K562 (cell line): ENCODE measurements around the gene NEDD4. TPM values are rescaled to one million over a fixed set of nuclear protein-coding genes. Genes with fewer than 3 reads are reported as not detected.

Experiments
- BHLHE40 ChIP-seq: IDR thresholded peaks from 2 replicates; pipeline ENCODE4 v1.6.1; 2011; ENCODE audit warnings: low read length, improper control_type of control experiment
- BRF1 ChIP-seq: IDR thresholded peaks from 3 replicates; pipeline ENCODE4 v1.6.1; 2011; ENCODE audit warnings: borderline replicate concordance, mild to moderate bottlenecking; ENCODE audit not compliant: insufficient read length; ENCODE audit errors: extremely low read depth
- CBFA2T2 ChIP-seq: fragments of 450-650 bp; conservative IDR thresholded peaks from 2 replicates; pipeline ENCODE4 v1.6.1; 2017; ENCODE audit warnings: mild to moderate bottlenecking
- ELF2 ChIP-seq: fragments of 250-450 bp; sonication (Bioruptor Pico); IDR thresholded peaks from 2 replicates; pipeline ENCODE4 v1.5.0; 2021; ENCODE audit warnings: mild to moderate bottlenecking
- NKRF ChIP-seq: fragments of 450-650 bp; IDR thresholded peaks from 2 replicates; pipeline ENCODE4 v1.6.1; 2016; ENCODE audit warnings: borderline replicate concordance
- NONO ChIP-seq, 2 experiments: fragments of 200-400 bp in 1 of 2; fragments of 450-650 bp in 1 of 2; formaldehyde crosslinking in 1 of 2; IDR thresholded peaks; 2 replicates each; pipeline ENCODE4 v1.6.1; 2017; ENCODE audit warnings: low read depth in 2 of 2, mild to moderate bottlenecking in 2 of 2, moderate library complexity in 2 of 2, low read length in 1 of 2
- NR3C1 ChIP-seq: sonication (generic); formaldehyde crosslinking; IDR thresholded peaks from 2 replicates; pipeline ENCODE4 v1.8.1; 2022; ENCODE audit warnings: missing genetic modification reagents
- RAD21 ChIP-seq, 2 experiments: fragments of 250-450 bp in 1 of 2; fragments of 450-650 bp in 1 of 2; sonication (Bioruptor Pico) in 1 of 2; formaldehyde crosslinking in 1 of 2; IDR thresholded peaks in 1 of 2; conservative IDR thresholded peaks in 1 of 2; 2 replicates each; pipeline versions ENCODE4 v1.4.0 to v1.8.0; 2020 to 2022; ENCODE audit warnings: mild to moderate bottlenecking in 2 of 2, moderate library complexity in 1 of 2
- SMAD3 ChIP-seq: fragments of 450-650 bp; formaldehyde crosslinking; conservative IDR thresholded peaks from 2 replicates; pipeline ENCODE4 v1.4.0; 2020; ENCODE audit warnings: mild to moderate bottlenecking
- SRSF3 ChIP-seq: fragments of 200-400 bp; formaldehyde crosslinking; IDR thresholded peaks from 2 replicates; pipeline ENCODE4 v1.6.1; 2016; ENCODE audit warnings: mild to moderate bottlenecking, low read length, moderate library complexity; ENCODE audit not compliant: insufficient read depth
- ZNF507 ChIP-seq: conservative IDR thresholded peaks from 2 replicates; pipeline ENCODE4 v1.6.1; 2017; ENCODE audit warnings: missing genetic modification characterization, missing compliant biosample characterization
- polyA plus RNA-seq, 8 experiments: library from polyadenylated mRNA; depleted of rRNA in 4 of 8; stranded (reverse) in 5 of 8; unstranded in 3 of 8; fragments of >200 nt; fragmentation: Nextera tagmentation in 2 of 8; fragmentation: Illumina TruSeq in 1 of 8; extraction: Ambion mirVana in 2 of 8; extraction: Trizol in 1 of 8; gene quantifications; 2 replicates each; pipeline versions ENCODE4 v1.2.1 to v1.2.3, GENCODE V29; 2011 to 2014; ENCODE audit warnings: inconsistent platforms in 1 of 8, missing spikeins in 1 of 8
- total RNA-seq, 7 experiments: library from RNA; depleted of rRNA in 6 of 7; stranded (reverse); fragments of >200 nt in 6 of 7; fragmentation: Illumina TruSeq in 2 of 7; extraction: Trizol in 2 of 7; gene quantifications; 2 replicates each; pipeline versions ENCODE4 v1.2.1 to v1.2.3, GENCODE V29; 2011 to 2021; ENCODE audit warnings: low replicate concordance in 1 of 7
- TF ChIP-seq, protein P1 (sequence below): fragments of 250-450 bp; sonication (Bioruptor Pico); IDR thresholded peaks from 2 replicates; pipeline ENCODE4 v1.5.0; 2021; ENCODE audit warnings: mild to moderate bottlenecking, borderline replicate concordance

The NEDD4 gene
- total and polyA plus RNA-seq, 9 of the 15 experiments (the other 6 are each of a cell fraction or from before 2014, with no cell fraction given), result 7.2 to 23.7 (median 17.3) TPM

- TF ChIP-seq RAD21 (CRISPR knock-in tag; conservative IDR thresholded peaks at IDR 0.05 in 1 of 2, IDR thresholded peaks at IDR 0.05 in 1 of 2) (no peak), BRF1 (no peak), BHLHE40 (no peak), SRSF3 (no peak), ELF2 (CRISPR knock-in tag) (no peak), SMAD3 (CRISPR knock-in tag) (no peak), NONO (IDR thresholded peaks at IDR 0.05; ENCODE audit: low read depth in 2 of 2, low read length in 1 of 2) (no peak), CBFA2T2 (no peak), NKRF (no peak), ZNF507 (tag) (no peak), NR3C1 (no peak)
- TF ChIP-seq, protein P1, sequence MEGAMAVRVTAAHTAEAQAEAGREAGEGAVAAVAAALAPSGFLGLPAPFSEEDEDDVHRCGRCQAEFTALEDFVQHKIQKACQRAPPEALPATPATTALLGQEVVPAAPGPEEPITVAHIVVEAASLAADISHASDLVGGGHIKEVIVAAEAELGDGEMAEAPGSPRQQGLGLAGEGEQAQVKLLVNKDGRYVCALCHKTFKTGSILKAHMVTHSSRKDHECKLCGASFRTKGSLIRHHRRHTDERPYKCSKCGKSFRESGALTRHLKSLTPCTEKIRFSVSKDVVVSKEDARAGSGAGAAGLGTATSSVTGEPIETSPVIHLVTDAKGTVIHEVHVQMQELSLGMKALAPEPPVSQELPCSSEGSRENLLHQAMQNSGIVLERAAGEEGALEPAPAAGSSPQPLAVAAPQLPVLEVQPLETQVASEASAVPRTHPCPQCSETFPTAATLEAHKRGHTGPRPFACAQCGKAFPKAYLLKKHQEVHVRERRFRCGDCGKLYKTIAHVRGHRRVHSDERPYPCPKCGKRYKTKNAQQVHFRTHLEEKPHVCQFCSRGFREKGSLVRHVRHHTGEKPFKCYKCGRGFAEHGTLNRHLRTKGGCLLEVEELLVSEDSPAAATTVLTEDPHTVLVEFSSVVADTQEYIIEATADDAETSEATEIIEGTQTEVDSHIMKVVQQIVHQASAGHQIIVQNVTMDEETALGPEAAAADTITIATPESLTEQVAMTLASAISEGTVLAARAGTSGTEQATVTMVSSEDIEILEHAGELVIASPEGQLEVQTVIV (CRISPR knock-in tag), result no peak
These were observed 177.4 kb downstream of the NEDD4 start (continued) for GRCh38 chr15:55816017-55816416.
